Activated CD8-positive, alpha-beta memory T cell treated with anti-CD3 and anti-CD28 coated beads for 48 hours (primary cell): ENCODE results near the gene SLC6A3.
"Not testable (repeated sequence)": the region's sequence is repeated elsewhere in the genome, so short reads cannot be mapped to it uniquely, and the experiment has no call there.

Experiments used
- DNase-seq, 3 experiments: peaks; one replicate each; pipeline ENCODE4 v3.0.0-alpha.2; 2020; ENCODE audit warnings: low read depth in 2 of 3, low spot score in 2 of 3

Gene SLC6A3

DNA sequence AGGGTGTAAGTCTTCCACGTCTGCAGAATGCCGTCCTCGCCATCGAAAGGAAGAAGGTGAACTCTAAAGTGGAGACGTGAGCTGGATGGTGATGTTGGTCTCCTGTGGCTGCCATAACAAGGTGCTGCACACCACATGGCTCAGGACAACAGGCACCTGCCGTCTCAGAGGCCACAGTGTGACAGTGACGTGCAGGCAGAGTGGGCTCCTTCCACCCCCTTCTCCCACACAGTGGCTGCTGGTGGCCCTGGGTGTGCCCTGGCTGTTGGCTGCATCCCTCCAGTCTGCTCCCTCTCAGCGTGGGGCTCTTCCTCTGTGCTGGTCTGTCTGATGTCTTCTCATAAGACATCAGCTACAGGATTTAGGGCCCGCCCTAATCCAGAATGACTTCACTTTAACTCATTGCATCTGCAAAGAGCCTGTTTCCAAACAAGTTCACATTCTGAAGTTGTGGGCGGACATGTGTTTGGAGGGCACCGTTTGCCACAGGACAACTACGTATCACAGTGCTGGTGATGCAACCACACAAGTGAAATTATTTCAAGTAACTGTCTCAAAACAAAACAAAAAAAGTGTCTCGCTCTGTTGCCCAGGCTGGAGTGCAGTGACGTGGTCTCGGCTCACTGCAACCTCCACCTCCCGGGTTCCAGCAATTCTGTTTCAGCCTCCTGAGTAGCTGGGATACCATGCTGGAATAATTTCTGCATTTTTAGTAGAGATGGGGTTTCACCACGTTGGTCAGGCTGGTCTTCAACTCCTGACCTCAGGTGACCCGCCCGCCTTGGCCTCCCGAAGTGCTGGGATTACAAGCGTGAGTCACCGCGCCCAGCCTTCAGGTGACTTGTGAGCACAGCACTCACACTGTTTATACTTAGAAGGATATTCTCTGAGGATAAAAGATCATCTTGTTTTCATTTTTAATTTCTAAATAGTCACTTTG lies 69.1 kb downstream of the SLC6A3 start:
- DNase-seq = no peak

- DNase-seq = no peak
Measured at GRCh38 chr5:1374679-1375055, 70.6 kb downstream of the SLC6A3 start.

DNA sequence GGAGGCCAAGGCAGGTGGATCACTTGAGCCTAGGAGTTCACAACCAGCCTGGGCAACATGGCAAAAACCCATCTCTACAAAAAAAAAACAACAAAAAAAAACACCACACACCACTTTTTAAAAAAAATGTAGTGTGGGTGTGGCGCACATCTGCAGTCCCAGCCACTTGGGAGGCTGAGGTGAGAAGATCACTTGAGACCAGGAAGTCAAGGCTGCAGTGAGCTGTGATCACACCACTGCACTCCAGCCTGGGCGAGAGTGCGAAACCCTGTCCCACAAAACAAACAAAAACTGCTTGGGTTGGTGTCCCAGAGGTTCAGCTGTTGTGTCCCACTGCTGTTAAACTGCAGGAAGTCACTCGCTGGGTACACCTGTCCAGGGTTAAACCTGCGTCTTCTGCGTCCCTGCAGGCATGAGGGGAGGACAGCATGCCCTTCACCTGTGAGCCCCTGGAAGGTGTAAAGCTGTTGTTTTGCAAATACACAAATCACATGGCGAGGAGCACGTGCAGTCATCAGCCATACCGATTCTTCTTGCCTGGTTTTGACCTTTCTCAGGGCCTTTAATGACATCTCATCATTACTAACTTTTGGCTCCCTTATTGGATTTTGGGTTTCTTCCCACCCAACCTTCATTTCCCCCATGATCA lies 71.1 kb downstream of the SLC6A3 start:
- no peak for DNase-seq

DNA sequence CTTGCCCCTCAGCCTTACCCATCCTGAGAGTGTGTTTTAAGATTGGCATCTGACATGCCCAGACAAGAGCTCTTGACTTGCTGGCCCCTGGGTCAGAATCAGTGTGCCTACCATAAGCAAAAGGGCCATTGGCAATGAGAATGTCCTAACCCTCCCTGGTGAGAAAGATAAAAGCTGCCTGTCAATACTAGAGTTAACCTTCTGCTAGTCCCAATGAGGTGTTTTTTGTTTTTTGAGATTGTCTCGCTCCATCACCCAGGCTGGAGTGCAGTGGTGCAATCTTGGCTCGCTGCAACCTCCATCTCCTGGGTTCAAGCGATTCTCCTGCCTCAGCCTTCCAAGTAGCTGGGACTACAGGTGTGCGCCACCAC lies 73.3 kb downstream of the SLC6A3 start:
- DNase-seq = not testable (repeated sequence)

- no peak for DNase-seq
Measured at GRCh38 chr5:1371218-1371971, 73.8 kb downstream of the SLC6A3 start.

GRCh38 chr5:1370006-1370405 lies 75.2 kb downstream of the SLC6A3 start:
- no peak for DNase-seq

DNA sequence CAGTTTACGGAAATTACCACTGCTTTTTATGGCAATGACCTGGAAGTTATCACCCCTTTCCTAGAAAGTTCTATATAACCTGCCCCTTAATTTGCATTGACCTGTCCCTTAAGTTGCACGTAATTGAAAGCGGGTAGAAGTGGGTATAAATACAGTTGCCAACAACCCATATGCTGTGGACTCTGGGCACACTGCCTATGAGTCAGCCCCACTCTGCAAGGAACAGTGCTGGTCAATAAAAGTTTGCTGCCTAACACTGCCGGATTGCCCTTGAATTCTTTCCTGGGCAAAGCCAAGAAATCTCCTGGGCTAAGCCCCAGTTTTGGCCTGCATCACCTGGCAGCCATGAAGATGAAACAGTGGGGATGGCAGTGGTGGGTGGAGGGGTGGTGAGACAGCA lies 76.5 kb downstream of the SLC6A3 start:
- DNase-seq = no peak

DNA sequence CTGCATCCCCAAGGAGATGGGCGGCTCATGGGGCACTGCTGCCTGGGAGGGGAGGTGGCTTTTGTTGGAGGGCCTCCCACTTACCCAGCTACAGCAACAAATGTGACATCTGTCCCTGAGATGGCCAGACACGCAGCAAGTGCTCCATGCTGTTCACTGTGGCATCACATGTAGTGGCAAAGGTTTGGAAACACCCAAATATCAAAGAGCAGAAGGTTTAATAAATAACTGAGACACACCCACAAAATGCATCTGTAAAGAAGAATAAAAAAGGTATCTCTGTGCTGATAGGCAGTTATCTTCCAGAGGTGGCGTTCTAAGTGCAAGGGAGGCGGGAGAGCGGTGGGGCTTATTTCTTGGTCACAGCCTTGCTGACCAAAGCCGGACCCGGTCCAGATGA lies 77.0 kb downstream of the SLC6A3 start:
- no peak for DNase-seq

DNA sequence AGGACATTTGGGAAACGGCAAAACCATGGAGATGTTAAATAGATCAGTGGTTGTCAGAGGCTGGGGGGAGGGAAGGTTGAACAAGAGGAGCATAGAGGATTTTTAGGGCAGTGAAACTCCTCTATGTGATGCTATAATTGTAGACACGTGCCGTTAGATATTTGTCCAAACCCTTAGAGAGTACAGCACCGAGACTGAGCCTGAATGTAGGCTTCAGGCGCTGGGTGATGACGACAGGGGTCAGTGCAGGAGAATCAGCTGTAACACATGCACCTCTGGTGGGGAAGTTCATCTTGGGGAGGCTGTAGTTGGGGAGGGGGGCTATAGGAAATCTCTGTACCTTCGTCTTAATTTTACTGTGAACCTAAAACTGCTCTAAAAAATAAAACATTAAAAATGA lies 78.1 kb downstream of the SLC6A3 start:
- DNase-seq = no peak

GRCh38 chr5:1366514-1366913 lies 78.7 kb downstream of the SLC6A3 start:
- no peak for DNase-seq

- no peak for DNase-seq
Measured at GRCh38 chr5:1364211-1364610, 81.0 kb downstream of the SLC6A3 start.

DNA sequence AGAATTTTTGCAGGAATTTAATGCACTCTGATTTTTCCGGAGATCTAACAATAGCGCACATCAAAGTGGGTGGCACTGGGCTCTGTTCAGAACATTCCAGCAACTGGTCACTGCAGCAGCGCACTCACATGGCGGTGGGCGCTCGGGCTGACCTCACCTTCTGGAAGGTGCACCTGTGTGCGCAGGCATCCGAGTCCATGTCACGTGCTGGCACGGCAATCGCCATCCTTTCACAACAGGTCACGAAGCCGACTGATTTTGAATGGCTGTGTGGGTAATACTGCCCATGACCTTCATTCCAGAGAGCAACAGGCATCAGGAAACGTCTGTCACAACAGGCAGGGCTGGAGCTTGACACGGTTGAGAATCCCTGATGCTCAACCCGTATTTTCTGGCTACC lies 81.7 kb downstream of the SLC6A3 start:
- DNase-seq = no peak

GRCh38 chr5:1363160-1363559 lies 82.1 kb downstream of the SLC6A3 start:
- no peak for DNase-seq

DNA sequence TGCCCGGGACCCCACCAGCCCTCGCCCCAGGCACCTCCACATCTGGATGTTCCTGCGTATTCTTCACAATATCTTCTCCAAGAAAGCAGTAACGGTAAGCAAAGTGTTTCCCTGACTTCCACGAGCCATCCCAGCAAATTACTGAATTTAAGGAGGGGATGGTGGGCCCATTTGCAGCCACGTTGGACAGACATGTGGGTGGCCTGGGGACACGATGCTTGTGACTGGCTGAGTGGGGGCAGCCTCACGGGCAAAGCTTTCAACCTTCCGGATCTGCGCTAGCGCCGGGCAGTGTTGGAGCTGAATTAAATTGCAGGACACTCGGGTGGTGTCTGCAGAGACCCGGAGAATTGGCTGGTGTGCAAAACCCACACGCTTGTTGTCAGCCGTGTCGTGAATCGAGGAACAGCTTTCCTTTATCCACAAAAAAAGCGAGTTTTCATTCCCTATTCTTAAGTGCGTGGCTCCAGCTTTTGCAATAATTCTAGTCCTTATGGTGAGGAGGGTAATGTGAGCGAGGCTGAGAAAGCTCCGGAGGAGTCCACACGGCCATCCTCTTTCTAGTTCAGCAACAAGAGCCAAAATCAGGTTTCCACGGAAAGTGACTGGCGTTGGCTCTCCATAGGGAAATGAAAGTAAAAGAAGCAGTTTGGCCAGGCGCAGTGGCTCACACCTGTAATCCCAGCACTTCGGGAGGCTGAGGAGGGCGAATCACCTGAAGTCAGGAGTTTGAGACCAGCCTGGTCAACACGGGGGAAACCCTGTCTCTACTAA lies 82.8 kb downstream of the SLC6A3 start:
- DNase-seq = no peak

GRCh38 chr5:1360861-1361260 lies 84.4 kb downstream of the SLC6A3 start:
- no peak for DNase-seq

DNA sequence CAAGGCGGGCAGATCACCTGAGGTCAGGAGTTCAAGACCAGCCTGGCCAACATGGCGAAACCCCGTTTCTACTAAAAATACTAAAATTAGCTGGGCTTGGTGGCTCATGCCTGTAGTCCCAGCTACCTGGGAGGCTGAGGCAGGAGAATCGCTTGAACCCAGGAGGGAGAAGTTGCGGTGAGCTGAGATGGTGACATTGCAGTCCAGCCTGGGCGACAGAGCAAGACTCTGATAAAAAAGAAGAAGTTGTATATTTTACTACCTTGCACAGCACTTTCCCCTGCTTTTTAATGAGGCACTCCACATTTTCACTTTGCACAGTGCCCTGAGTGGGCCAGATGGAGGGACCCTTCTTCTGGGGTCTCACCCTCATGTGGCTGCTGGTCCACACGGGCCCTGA lies 84.9 kb downstream of the SLC6A3 start:
- DNase-seq = not testable (repeated sequence)

- no peak for DNase-seq
Measured at GRCh38 chr5:1359713-1360112, 85.5 kb downstream of the SLC6A3 start.

- no peak for DNase-seq
Measured at GRCh38 chr5:1359031-1359645, 86.1 kb downstream of the SLC6A3 start.

- DNase-seq = no peak
Measured at GRCh38 chr5:1358726-1359025, 86.6 kb downstream of the SLC6A3 start.

DNA sequence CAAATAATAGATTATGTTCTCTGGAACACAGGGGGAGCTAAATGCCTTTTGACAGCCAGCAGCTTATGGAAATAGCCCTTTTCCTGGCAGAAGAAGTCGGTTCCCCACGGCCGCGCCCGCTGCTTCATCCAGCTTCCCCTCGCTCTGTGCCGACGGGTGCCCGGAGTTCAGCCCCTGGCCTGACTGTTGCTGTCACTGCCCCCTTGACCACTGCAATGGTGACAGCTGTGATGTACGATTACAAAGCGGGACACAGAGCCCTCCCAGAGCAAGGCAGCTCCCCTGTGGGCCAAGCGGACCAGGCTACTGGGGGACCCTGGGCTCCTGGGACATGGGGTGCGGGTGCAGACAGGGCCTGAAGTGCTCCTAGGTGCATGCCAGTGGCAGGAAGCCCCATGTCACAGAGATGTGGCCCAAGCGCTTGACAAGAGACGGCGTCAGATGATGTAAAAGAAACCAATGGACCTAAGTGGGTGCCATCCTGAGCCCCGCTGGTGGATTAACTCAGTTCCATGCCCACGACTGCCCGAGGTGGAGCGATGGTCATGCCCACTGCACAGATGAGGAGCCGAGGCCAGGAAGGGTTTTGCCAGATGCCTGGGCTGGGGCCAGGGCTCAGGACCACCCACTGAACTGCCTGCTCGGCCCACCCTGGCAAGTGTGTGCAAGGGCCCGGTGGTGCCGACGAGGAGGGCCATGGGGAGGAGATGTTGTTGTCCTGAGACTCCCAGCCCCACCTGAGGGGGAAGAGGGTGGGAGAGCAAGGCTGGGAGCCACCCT lies 87.1 kb downstream of the SLC6A3 start:
- no peak for DNase-seq
